NCI-H69 (cell line): ENCODE measurements around the gene PTBP2.
"Not testable (repeated sequence)": the region's sequence is repeated elsewhere in the genome, so short reads cannot be mapped to it uniquely, and the experiment has no call there.

Source experiments
- DNase-seq: peaks from one replicate; lab custom pipeline; 2025; lab: John Stamatoyannopoulos, UW

Gene PTBP2

GRCh38 chr1:96741335-96741734 lies 19.8 kb downstream of the PTBP2 start:
- DNase-seq: no peak

DNA sequence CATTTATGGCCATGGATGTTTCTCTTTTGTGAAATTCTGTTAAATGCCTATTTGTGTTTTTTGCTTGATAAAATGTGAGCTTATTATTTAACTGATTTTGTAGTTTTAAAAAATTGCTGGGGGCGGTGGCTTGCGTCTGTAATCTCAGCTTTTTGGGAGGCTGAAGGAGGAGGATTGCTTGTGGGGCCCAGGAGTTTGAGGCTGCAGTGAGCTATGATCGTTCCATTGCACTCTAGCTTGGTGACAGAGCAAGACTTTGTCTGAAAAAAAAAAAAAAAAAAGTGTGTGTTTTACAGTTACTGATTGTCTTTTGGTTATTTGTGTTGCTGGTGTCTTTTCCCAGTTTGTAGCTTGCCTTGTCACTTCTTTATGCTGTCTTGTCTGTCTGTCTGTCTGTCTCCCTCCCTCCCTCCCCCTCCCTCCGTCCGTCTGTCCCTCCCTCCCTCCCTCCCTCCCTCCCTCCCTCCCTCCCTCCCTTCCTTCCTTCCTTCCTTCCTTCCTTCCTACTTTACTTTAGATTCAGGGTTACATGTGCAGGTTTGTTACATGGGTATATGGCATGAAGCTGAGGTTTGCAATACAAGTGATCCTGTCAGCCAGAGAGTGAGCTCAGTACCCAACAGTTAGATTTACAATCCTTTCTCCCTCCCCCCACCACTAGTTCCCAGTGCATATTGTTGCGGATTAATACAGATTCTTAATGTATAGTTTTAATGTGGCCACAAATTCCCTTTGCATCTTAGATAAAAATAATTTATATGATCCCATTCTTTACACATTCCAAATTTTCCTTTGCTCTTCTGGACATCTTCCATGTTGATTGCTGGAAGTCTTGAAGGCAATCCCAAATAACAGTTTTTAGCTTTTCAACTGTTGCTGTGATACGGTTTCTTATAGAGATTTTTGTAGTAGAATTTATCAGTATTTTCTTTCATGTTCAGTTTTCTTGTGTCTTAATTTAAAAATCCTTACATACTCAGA lies 25.1 kb downstream of the PTBP2 start:
- DNase-seq: no peak

DNA sequence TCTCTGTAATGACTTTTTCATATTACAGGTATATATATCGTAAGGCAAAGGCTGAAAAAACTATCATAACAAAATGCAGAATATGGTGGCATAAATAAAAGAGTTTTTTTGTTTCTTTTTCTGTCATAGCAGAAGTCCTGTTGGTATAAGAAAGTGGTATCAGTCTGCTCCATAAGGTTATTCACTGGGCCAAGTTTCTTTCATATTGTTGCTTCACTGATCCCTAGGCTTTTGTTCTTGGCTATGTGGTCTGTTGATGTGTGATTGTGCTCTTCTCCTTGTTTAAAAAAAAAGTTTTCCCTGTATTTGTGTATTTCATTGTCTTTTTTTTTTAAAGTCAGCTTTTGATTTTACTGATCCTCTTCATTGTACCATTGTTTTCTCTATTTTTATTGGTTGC lies 26.0 kb downstream of the PTBP2 start:
- no peak for DNase-seq

GRCh38 chr1:96748078-96748477 lies 26.5 kb downstream of the PTBP2 start:
- no peak for DNase-seq

GRCh38 chr1:96749618-96750017 lies 28.0 kb downstream of the PTBP2 start:
- DNase-seq: no peak

DNA sequence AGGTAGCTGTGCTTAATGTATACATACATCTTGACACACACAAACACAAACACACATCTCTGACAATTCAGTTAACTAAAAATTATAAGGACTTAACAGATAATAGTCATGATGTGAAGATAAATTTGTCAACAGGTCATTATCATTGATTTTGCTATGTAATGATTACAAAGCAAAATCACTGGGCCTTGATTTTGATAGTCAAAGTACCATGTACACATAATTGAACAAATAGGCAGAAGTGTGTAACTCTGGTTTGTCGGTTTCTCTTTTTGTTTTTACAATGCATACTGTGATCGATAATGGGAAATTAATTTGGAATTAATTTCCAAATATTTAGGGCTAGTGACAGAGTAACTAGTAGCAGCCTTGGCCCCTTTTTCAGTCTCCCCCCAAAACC lies 30.8 kb downstream of the PTBP2 start:
- no peak for DNase-seq

- peak; percentile 7 for DNase-seq
Observed at GRCh38 chr1:96756789-96757188, 35.2 kb downstream of the PTBP2 start.

GRCh38 chr1:96762586-96762985 lies 41.0 kb downstream of the PTBP2 start:
- not testable (repeated sequence) for DNase-seq

GRCh38 chr1:96763514-96763913 lies 41.9 kb downstream of the PTBP2 start:
- DNase-seq: no peak

DNA sequence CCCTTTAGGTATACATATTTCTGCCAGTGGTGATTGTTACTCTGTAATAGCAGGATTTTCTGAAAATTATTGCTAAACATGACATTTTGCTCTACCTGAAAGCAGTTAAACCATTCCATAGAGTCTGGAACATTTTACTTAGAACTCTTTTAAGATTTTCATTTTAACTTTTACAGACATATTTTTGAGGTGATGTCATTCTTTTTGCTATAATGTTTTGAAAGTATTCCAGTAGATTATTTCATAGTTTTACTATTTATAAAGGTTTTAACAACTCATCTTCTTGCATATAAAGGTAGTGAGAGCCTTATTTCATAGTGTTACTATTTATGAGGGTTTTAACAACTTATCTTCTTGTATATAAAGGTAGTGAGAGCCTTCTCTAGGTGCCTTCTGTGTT lies 42.9 kb downstream of the PTBP2 start:
- DNase-seq: no peak

- no peak for DNase-seq
Observed at GRCh38 chr1:96771847-96772246, 50.3 kb downstream of the PTBP2 start.

GRCh38 chr1:96772349-96772748 lies 50.8 kb downstream of the PTBP2 start:
- no peak for DNase-seq

DNA sequence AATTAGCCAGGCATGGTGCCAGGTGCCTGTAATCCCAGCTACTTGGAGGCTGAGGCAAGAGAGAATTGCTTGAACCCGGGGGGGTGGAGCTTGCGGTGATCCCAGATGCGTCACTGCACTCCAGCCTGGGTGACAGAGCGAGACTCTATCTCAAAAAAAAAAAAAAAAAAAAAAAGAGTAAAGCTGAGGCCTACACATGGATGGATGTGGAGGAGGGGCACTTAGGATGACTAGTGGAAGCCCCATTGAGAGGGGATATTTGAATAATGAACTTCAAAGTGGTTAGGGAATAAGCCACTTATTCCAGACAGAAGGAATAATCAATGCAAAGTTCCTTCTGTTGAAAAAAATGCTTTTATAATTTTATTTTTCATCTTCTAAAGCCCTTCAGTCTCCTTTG lies 51.4 kb downstream of the PTBP2 start:
- no peak for DNase-seq

DNA sequence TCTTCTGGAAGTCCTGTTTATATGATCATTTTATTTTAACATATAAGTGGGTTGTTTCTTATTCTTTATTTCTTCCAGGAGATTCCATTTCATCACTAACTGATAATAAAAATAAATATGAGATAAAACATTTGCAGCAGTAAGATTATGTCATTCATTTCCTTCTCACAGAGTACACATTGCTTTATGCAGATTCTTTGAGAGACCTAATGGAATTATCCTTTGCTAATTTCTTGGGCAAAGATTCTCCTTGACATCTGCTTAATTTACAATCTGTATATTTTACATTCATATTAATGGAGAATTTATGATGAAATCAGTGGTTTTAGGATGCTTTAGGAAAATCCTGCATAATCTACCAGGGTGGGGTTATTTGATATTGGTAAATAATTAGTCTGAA lies 60.6 kb downstream of the PTBP2 start:
- DNase-seq: no peak

- no peak for DNase-seq
Observed at GRCh38 chr1:96782856-96783255, 61.3 kb downstream of the PTBP2 start.

DNA sequence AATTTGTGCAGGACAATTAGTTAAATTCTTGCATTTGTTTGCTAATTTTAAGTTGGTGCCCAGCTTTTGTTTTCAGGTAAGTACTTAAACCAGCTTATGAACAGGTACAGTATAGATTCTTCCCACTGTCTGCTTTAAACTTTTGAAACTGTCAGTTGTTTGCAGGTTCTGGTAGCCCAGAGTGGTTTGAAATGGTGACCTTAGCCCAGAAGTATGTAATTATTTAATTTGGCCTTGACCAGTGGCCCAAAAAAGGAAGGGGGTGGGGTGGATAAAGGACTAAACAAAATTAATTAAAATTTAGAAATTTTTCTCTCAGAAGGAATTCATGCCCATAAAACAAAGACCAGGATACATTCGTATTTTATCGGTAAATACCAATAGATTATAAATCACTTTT lies 69.0 kb downstream of the PTBP2 start:
- DNase-seq: no peak

GRCh38 chr1:96792220-96792619 lies 70.6 kb downstream of the PTBP2 start:
- no peak for DNase-seq

DNA sequence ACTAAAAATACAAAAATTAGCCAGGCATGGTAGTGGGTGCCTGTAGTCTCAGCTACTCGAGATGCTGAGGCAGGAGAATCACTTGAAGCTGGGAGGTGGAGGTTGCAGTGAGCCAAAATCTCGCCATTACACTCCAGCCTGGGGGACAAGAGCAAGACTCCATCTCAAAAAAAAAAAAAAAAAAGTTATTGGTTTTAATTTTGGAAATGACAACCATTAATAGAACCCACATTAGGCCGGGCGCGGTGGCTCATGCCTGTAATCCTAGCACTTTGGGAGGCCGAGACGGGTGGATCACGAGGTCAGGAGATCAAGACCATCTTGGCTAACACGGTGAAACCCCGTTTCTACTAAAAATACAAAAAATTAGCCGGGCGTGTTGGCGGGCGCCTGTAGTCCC lies 80.1 kb downstream of the PTBP2 start:
- not testable (repeated sequence) for DNase-seq

- no peak for DNase-seq
Observed at GRCh38 chr1:96804648-96805047, 83.1 kb downstream of the PTBP2 start.

DNA sequence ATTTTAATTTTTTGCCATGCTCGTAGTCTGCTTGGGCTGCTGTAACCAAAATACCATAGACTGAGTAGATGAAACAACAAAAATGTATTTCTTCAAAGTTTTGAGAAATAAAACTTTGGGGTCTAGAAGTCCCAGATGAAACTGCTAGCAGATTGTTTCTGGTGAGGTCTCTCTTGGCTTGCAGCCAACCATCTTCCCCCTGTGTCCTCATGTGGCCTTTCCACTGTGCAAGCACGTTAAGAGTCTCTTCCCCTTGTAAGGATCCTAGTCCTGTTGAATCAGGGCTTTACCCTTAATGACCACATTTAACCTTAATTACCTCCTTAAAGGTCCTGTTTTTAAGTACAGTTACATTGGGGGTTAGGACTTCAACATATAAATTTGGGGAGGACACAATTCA lies 86.6 kb downstream of the PTBP2 start:
- peak; percentile 65 for DNase-seq

GRCh38 chr1:96815914-96816313 lies 94.3 kb downstream of the PTBP2 start:
- DNase-seq: no peak

DNA sequence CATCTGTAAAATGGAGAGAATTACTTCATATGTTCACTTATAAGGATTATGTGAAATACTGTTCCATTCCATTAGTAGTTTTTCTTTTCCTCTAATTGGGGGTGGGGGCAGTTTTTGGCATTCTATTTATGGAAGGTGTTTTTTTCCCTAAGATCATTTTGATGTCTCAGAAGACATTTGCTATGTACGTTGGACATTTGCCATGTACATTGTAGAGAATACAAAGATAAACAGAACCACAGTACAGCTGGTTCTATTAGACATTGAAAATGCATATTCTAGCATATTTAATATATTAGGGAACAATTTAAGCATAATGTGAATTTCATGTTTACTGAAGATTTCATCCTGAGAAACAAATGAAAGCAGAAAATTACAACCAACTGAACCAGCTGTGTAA lies 98.5 kb downstream of the PTBP2 start:
- no peak for DNase-seq

DNA sequence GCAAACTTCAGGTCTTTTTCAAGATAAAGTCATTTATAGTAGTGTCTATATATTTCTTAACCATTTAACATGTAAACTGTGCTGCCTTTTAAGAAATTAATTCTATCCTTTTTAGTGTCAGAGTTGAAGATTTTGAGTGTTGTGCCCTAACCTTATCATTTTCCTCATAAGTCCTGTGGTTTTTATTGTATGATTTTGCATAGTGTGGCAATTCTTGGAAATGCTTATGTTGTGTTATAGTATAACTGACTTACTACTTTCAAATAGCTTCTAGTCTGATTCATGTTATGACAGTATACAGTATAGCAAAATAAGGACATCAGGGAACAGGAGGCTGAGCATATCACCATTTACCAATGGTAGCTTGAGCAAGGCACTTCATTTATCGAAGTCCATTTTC lies 99.1 kb downstream of the PTBP2 start:
- no peak for DNase-seq

GRCh38 chr1:96825231-96825630 lies 103.6 kb downstream of the PTBP2 start:
- no peak for DNase-seq
